GM18511 (cell line): ENCODE results near the gene STOX2.

Experiments
- ATAC-seq: cut with Tn5 transposase; IDR thresholded peaks from one replicate; pipeline ENCODE4 v1.9.1; 2021; ENCODE audit warnings: mild to moderate bottlenecking, moderate library complexity; ENCODE audit not compliant: unreplicated experiment

Gene STOX2

DNA sequence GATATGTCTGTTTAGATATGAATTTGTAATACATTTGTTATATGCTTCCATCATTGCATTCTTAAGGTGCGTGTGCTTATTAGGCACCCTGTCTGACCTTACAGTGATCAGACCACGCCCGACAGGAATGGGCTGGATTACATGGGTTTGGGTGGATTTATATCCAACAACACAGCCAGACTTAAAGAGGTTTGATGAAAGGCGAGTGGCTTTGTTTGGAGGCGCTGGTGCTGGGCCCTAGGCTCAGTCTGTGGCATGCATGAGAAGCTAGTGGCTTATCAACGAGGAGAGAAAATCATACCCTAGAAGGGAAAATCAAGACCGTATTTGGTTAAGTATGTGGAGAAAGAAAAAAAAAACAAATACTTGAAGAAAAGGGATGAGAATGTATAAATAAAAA lies 80.7 kb downstream of the STOX2 start:
- ATAC-seq: no peak

- no peak for ATAC-seq
Measured at GRCh38 chr4:183986291-183986970, 81.3 kb downstream of the STOX2 start.

DNA sequence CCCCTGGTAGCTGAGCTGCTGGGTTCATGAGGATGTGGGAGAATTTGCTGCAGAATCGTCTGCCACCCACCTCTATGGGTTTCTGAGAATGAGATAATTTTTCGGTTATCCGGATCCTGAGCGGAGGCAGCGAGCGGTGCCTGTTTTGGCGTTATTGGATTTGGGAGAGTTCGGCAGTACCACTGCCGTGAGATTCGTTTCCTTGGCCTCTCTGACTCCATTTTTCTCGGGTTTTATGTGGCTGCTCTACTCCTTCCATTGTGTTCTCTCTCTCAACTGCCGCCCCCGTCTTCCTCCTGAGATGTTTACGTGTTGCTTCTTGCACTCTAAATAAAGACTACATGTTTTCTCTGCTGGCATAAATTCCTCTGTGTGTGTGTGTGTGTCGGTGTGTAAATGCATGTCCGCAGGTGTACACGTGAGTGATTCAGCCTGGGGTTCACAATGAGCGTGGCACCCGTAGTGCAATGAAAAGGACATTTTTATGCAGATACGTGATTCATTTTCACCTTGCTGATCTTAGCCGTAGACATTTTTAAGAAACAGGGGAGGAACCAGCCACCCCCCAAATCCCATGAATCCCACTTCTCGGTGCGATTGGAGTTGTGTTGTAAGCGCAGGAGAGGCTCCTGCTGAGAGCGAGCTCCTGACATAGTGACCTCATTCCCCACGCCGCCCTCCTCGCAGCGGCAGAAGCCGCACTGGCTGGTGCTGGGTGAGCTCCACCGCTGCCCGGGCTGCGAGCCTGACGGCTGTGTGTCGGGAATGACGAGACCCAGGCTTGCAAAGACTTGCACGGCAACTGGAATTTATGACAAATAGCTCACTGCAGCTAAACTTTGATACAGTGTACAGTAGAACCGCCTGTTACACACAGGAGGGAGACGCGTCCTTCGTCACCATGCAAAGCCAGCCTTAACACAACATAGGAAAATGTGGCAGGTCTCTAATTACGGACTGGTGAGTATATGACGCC lies 82.2 kb downstream of the STOX2 start:
- no peak for ATAC-seq

GRCh38 chr4:183987987-183988392 lies 82.9 kb downstream of the STOX2 start:
- no peak for ATAC-seq

DNA sequence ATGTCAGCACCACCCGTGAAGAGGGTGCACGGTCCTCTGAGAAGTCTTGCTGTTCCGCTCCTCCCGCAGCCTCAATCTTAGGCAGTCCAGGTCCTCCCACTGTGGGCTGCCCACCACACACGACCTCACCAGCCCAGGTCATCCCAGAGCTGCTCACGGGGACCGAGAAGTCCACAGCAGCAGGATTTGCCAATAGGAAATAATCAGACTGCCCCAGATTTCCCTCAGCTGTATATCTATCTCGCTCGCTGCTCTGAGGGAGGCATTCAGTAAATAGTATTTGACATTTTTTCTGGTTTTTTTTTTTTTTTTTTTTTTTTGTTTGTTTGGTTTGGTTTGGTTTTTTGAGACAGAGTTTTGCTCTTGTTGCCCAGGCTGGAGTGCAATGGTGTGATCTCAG lies 83.8 kb downstream of the STOX2 start:
- no peak for ATAC-seq

GRCh38 chr4:183989461-183989860 lies 84.4 kb downstream of the STOX2 start:
- no peak for ATAC-seq

- ATAC-seq: no peak
Measured at GRCh38 chr4:183989931-183990330, 84.8 kb downstream of the STOX2 start.

DNA sequence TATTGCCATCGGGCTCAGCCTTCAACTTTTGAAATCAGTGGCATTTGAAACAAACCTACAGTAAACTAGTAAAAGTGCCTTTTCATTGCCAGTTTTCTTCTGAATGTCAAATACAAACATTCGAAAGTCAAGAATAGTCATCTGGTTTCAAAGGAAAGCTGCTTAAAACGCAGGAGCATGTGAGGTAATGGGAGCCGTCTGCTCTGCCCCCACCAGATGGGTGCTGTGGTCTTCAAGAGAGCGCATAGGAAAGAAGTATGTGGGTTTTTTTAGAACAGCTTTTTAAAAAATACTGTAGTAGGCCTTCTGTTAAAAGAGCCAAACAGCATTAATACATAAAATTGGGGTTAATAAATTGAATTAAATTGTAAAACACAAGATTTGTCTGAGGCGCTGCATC lies 88.6 kb downstream of the STOX2 start:
- ATAC-seq: no peak

- no peak for ATAC-seq
Measured at GRCh38 chr4:183995570-183995969, 90.5 kb downstream of the STOX2 start.

- no peak for ATAC-seq
Measured at GRCh38 chr4:183996868-183997267, 91.8 kb downstream of the STOX2 start.

DNA sequence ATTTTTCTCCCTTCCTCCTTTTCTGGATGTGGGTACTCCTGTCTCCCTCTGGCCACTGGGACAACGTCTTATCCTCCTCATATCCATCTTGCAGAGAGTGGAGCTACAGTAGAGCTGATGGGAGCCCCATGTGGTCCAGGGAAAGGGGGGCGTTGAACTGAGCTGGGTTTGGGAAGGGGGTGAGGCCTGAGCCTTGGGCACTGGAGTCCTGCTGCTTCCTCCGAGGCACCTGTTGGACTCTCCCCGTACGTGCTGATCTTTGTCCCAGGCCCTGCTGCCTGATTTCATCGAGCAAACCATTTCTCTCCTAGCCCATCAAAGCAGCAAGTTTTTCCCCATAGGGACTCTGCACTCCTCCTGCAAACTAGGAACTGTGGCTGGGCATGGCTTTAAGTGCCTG lies 94.3 kb downstream of the STOX2 start:
- no peak for ATAC-seq

- no peak for ATAC-seq
Measured at GRCh38 chr4:184000457-184001396, 95.6 kb downstream of the STOX2 start.

DNA sequence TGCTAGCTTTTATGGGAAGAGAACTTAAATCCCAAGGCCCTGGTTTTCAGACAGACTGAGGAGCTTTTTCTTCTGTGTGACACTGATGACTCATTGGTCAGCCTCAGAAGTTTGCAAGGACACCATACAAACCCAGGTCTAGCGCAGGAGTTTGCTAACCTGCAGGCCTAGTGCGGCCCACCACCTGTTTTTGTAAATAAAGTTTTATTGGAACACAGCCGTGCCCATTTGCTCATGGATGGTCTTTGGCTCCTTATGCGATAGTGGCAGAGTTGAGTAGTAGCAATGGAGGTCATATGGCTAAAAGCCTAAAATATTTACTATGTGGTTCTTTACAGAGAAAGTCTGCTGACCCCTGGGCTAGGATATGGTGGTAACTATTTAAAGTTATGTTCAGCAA lies 98.3 kb downstream of the STOX2 start:
- no peak for ATAC-seq

DNA sequence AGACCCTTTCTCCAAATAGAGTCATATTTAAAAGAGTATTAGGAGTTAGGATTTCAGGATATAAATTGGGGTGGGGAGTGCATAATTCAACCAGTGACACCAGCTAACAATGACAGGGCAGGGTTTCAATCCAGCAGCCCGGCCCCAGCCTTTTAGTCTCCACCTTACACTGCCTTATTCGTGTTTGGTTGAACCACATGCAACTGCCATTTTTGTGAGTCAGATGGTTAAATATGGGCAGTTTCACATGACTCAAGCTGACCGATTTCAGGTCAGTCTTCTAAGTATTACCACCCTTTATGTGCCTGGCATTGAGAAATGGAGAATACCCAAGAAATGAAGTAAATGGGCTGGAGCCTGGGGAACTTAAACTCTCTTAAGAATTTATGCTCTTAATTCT lies 102.8 kb downstream of the STOX2 start:
- no peak for ATAC-seq

DNA sequence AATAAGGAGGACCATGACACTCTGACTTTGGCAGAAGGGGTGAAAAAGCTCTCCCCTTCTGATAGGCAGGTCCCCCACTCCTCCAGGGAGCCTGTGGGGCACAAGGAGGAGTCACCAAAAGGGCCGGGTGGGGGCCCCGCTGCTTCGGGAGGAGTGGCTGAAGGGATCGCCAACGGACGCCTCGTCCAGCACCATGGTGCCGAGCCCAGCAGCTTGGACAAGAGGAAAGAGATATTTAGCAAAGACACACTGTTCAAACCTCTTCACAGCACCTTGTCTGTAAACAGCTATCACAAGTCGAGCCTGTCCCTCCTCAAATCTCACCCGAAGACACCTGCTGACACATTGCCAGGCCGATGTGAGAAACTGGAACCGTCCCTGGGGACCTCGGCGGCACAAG lies 105.6 kb downstream of the STOX2 start:
- ATAC-seq: no peak

DNA sequence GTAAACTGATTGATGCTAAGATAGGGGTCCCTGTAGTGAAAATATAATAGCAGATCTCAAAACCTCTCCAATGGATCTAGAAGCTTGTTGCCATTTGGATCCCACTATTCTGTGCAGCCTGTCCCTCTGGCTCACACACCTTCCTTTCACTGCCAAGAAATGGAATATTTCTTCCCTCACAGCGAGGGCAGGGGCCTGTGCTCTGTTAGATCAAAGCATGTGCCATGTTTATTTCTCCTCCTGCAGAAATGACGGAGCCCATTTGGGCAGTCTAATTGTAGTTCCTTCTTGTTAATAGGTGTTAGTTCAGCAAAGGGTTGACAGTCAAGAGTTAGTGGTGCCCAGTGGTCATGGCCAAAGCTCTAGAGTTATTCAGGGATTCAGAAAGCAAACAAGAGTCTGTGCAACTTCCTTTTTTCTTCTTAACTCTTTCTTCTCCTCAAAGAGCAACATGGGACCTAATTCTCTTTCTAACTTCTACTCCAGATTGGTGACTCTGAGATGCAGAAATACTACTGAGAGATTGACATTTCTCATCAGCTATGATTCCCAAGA lies 106.8 kb downstream of the STOX2 start:
- no peak for ATAC-seq

DNA sequence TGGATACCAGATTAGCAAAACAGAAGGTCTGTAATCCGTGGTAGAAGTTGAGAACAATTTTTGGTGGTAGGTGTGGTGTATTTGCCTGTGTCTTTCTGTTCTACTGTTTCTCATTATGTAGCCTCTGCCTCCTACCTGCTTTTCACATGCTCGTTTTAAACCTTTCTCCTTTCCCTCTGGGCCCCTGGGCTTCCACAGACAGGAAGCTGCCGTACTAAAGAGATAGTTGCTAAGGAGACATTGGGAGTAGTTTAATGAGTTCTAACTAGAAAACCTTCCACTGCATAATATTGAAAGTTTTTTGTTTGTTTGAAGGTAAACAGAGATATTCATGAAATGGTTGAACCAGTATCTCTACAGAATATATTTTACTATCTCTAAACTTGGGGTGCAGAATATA lies 107.8 kb downstream of the STOX2 start:
- no peak for ATAC-seq

DNA sequence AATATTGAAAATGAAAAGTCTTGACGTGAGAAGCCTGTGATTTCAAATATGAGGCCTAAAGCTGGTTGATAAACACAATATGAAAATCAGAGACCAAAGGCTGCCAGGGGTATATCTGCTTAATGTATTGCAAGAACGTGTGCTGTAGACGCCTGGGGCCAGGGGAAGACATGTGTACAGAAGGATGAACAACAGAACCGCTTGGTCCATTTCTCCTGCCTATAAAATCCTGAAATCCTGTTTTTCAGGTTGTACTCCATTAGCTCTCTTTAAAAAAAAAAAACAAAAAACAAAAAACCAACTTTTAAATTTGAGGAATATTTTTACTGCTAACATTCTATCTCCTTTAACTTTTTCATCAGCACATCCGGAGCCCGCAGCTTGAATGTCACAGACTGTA lies 109.2 kb downstream of the STOX2 start:
- ATAC-seq: no peak

GRCh38 chr4:184016759-184017668 lies 111.9 kb downstream of the STOX2 start:
- ATAC-seq: no peak

- ATAC-seq: no peak
Measured at GRCh38 chr4:184019076-184019475, 114.0 kb downstream of the STOX2 start.
